ENCODE data around the gene DCAF11. TPM values are rescaled to one million over a fixed set of nuclear protein-coding genes. Genes with fewer than 3 reads are reported as not detected.
A peak's percentile ranks its signal among the peaks of the same experiment; 100 is the strongest.

DCAF11 gene
- total and polyA plus RNA-seq, 2 of the 8 experiments (the other 6 are each of a cell fraction or from before 2014, with no cell fraction given) = 60.4 to 63.6 TPM

DNA sequence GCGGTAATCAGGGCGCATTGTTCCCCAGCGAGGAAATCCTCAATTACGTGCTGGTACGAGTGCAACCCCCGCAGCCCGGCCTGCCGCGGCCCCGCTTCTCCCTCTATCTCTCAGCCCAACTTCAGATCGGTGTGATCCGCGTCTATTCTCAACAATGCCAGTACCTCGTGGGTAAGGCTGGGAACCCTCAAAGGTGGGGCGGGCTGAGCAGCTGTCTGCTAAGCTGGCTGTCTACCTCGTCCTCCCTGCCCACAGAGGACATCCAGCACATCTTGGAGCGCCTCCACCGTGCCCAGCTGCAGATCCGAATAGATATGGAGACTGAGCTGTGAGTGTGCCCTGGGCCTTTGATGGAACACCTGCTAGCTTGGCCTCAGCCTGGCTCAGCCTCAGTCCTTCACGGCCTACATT, 58.3 kb downstream of the DCAF11 start:
- peak overlapping the region; percentile 75 to 96 for H3K4me2 ChIP-seq (ENCODE audit: insufficient read depth in 1 of 2, low read depth in 2 of 2, low read length in 2 of 2)
- no peak overlapping the region for H3K56ac ChIP-seq (replicated peaks; ENCODE audit: insufficient read length, low read depth, low read length)
- peaks cover 0 to 4% (median 0%) of the 10 kb centered on the region in 4 experiments; a peak in 3 of 8 replicates for H3K36me3 ChIP-seq (ENCODE audit: control insufficient read depth in 2 of 4, insufficient read depth in 4 of 4, low read length in 3 of 4)
- no peaks in the 10 kb centered on the region for H3K79me1 ChIP-seq (ENCODE audit: low read depth, low read length)
- ChIA-PET POLR2A (ENCODE audit: partially characterized antibody) (interaction anchor here (0.8 to 10.7 kb wide), 14 partner anchors 8 to 161 kb away, joined by 3 to 158 read pairs (median 5); partner anchors contain the start of genes CARMIL3, CHMP4A, IPO4 and IRF9), CTCF (ENCODE audit: partially characterized antibody) (interaction anchor here (0.9 to 1.5 kb wide), 4 partner anchors 10 to 135 kb away, joined by 3 to 5 read pairs (median 4); partner anchors contain the start of genes CIDEB and IRF9)
- DNase-seq (ENCODE audit: low read depth in 1 of 2, low spot score in 2 of 2) (no peak), FAIRE-seq (no peak)
- H3K9ac ChIP-seq (replicated peaks in 1 of 4; ENCODE audit: extremely low read depth in 1 of 4, low read depth in 3 of 4, low read length in 3 of 4) = peak overlapping the region in 1 of 4 experiments; percentile 37; a peak in 2 of 7 replicates
- H3K27me3 ChIP-seq (replicated peaks in 1 of 4; ENCODE audit: control insufficient read depth in 3 of 4, extremely low read depth in 1 of 4, insufficient read depth in 3 of 4, low read length in 3 of 4) = no peaks in the 10 kb centered on the region
- no peaks in the 10 kb centered on the region for H3K9me3 ChIP-seq (ENCODE audit: insufficient read depth in 2 of 2, low read depth in 1 of 2, low read length in 1 of 2)
- H2BK5ac ChIP-seq (ENCODE audit: low read depth, low read length) = no peak overlapping the region
- H2BK12ac ChIP-seq (ENCODE audit: low read depth, low read length) = peak overlapping the region; percentile 55; the same call in 1 of the 2 replicates
- no peak overlapping the region for H3K27ac ChIP-seq (ENCODE audit: low read depth, low read length)
- no peak overlapping the region for H4K91ac ChIP-seq (replicated peaks; ENCODE audit: insufficient read length, low read length)
- no peaks in the 10 kb centered on the region for H3K79me2 ChIP-seq (ENCODE audit: control insufficient read depth in 1 of 2, insufficient read depth in 2 of 2, low read length in 2 of 2)
- no peak overlapping the region for H3K4ac ChIP-seq (replicated peaks; ENCODE audit: insufficient read length, low read depth, low read length)
- no peak overlapping the region for H2BK15ac ChIP-seq (ENCODE audit: low read length)
- H3K4me1 ChIP-seq (replicated peaks in 1 of 4; ENCODE audit: control insufficient read depth in 3 of 4, insufficient read depth in 4 of 4, low read length in 3 of 4) = peaks cover 0 to 9% (median 7%) of the 10 kb centered on the region in 4 experiments; a peak in 4 of 7 replicates
- H4K20me1 ChIP-seq (replicated peaks in 1 of 2; ENCODE audit: control insufficient read depth in 1 of 2, insufficient read depth in 2 of 2, low read length in 2 of 2) = peaks cover 0 to 3% of the 10 kb centered on the region in 2 experiments
- H3K23ac ChIP-seq (ENCODE audit: insufficient read length) = no peak overlapping the region
- H4K8ac ChIP-seq (ENCODE audit: extremely low read depth, insufficient read depth, low read length) = peak overlapping the region; percentile 59; the same call in 1 of the 2 replicates
- H2BK120ac ChIP-seq (replicated peaks; ENCODE audit: low read depth, low read length) = no peak overlapping the region
- 71% methylated on average over 20 of the region's 20 CpGs; no CpG with 5 or more reads in 1 of the 2 experiments for WGBS, 2 experiments (ENCODE audit: extremely low coverage in 1 of 2, insufficient coverage in 1 of 2, insufficient read length in 1 of 2, insufficient replicate concordance in 2 of 2, low coverage in 1 of 2, low lambda C conversion rate in 2 of 2, missing lambda C conversion rate in 1 of 2)
- no peak overlapping the region for H3K18ac ChIP-seq (ENCODE audit: extremely low read depth, low read length)
- no peak overlapping the region for H2BK20ac ChIP-seq (ENCODE audit: low read length)
- H2AK5ac ChIP-seq (ENCODE audit: low read depth, low read length) = no peak overlapping the region
- H2AFZ ChIP-seq (ENCODE audit: low read length) = no peak overlapping the region
- H3K4me3 ChIP-seq (ENCODE audit: extremely low read depth in 1 of 4, insufficient read depth in 2 of 4, low read depth in 3 of 4, low read length in 4 of 4) = peak overlapping the region; percentile 62 to 77 (median 71); a peak in 7 of 8 replicates
- peaks cover 5% of the 10 kb centered on the region; the same call in 1 of the 2 replicates for H3K23me2 ChIP-seq (ENCODE audit: low read depth, low read length)
- H3K14ac ChIP-seq (ENCODE audit: insufficient read length) = no peak overlapping the region
- no peak overlapping the region for H4K5ac ChIP-seq (ENCODE audit: insufficient read length, low read depth, low read length)
- TF ChIP-seq, protein P1, sequence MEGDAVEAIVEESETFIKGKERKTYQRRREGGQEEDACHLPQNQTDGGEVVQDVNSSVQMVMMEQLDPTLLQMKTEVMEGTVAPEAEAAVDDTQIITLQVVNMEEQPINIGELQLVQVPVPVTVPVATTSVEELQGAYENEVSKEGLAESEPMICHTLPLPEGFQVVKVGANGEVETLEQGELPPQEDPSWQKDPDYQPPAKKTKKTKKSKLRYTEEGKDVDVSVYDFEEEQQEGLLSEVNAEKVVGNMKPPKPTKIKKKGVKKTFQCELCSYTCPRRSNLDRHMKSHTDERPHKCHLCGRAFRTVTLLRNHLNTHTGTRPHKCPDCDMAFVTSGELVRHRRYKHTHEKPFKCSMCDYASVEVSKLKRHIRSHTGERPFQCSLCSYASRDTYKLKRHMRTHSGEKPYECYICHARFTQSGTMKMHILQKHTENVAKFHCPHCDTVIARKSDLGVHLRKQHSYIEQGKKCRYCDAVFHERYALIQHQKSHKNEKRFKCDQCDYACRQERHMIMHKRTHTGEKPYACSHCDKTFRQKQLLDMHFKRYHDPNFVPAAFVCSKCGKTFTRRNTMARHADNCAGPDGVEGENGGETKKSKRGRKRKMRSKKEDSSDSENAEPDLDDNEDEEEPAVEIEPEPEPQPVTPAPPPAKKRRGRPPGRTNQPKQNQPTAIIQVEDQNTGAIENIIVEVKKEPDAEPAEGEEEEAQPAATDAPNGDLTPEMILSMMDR (IDR thresholded peaks at IDR 0.05; ENCODE audit: control extremely low read depth in 1 of 3, insufficient read depth in 1 of 3, low read depth in 1 of 3, low read length in 3 of 3) = no peak
- TF ChIP-seq SP1 (IDR thresholded peaks at IDR 0.05; ENCODE audit: low read depth, low read length) (no peak), JUN (IDR thresholded peaks at IDR 0.05; ENCODE audit: low read depth, low read length) (no peak), TCF12 (IDR thresholded peaks at IDR 0.05; ENCODE audit: low read depth, low read length) (no peak), PHF8 (conservative IDR thresholded peaks at IDR 0.05; ENCODE audit: low read depth, low read length) (no peak), RFX5 (IDR thresholded peaks at IDR 0.05; ENCODE audit: borderline replicate concordance, low read depth, low read length) (no peak), NANOG (IDR thresholded peaks at IDR 0.05; ENCODE audit: insufficient read depth, low read depth, low read length, poor library complexity, severe bottlenecking) (no peak), POU5F1 (IDR thresholded peaks at IDR 0.05; ENCODE audit: low read depth, low read length) (no peak), BACH1 (IDR thresholded peaks at IDR 0.05; ENCODE audit: low read length) (no peak)
- TF ChIP-seq, protein P2, sequence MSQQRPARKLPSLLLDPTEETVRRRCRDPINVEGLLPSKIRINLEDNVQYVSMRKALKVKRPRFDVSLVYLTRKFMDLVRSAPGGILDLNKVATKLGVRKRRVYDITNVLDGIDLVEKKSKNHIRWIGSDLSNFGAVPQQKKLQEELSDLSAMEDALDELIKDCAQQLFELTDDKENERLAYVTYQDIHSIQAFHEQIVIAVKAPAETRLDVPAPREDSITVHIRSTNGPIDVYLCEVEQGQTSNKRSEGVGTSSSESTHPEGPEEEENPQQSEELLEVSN (IDR thresholded peaks at IDR 0.05) = no peak

Data from H1 (cell line).